HG03060 (cell line): Measurements from ENCODE around the gene MIEF2.

Source experiments
- ATAC-seq: cut with Tn5 transposase; IDR thresholded peaks from one replicate; pipeline ENCODE4 v1.9.1; 2021; ENCODE audit warnings: low read depth, moderate number of reproducible peaks; ENCODE audit not compliant: unreplicated experiment

The MIEF2 gene

DNA sequence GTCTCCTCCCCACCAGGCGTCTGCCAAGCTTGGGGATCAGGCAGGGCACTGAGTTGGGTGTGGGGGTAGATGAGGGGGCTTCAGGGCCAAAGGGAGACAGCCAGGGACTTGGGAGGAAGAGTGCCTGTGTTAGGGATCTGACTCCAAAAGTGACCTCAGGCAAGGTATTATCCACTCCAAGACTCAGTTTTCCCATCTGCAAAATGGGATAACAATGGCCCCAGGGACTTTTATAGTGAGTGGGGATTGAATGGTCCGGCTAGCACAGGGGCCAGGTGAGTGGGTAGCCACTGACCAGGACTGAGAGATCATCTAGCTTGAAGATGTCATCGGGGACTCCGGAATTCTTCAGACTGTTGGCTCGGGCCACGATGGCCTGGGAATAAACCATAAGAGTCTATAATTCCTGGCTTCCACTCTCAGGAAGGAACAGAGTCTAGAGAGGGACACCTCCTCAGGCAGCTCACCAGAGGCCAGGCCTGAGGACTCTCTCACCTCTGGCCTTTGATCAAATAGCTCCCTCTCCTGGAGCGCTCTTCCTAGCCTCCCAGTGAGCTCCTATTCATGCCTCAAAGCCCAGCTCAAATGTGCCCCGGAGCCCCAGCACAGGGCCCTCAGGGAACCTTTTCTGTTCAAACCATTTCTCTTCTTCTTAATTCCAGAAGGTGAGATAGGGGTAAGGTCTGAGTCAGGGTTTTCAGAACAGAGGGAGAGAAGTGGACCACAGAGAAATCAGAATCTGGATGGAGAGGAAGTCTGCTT, 5.4 kb upstream of the MIEF2 start:
- ATAC-seq: no peak

DNA sequence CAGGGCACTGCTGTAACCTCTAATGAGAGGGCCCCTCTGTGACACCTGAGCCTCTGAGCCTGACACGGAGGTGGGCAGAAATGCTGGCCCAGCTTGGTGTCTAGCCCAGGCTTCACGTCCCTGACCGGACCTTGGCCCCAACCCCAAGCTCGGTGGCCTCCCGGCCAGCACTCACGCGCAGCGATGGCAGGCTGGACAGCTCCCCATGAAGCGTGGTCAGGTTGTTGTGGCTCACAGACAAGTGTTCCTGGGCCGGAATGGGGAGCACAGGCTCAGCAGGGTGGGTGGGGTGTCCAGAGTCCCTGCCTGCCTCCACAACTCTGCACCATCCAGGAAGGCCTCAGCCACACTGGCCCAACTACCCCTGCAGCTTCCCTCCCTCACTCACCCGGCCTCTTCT, 4.1 kb upstream of the MIEF2 start:
- ATAC-seq: no peak

- ATAC-seq: no peak
These were observed 3.7 kb upstream of the MIEF2 start for GRCh38 chr17:18256776-18257175.

DNA sequence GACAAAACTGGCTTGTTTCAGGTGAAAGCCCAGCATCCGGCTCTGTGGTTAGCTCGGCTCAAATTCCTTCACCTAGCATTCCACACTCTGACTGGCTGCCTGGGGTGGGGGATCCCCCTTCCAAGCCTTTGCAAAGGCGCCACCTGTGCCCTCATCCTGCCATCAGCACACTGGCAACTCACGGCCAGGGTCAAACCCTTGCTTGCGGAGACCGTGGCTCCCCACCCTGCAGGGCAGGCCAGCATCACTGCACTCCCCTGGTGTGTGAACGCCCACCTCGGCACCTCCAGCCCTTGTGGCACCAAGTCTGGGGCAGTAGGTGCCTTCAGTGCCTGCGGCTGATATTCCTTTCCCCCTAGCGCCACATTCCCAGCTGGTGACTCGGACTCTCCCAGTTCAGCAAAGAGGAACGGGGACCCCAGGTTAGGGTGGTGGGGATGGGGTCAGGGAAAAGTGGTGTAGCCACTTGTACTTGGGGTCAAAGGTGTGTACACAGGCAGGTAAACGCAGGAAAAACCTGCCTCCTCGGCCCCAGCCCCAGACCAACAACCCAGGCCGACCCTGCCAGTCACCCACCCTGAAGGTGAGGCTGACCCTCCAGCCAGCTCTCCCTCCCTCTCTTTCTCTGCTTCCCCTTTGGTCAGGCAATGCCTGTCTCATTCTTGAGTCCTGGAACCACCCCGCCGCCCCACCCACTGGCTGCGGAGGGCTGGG, 3.0 kb upstream of the MIEF2 start:
- ATAC-seq: no peak

- ATAC-seq: no peak
These were observed 2.5 kb upstream of the MIEF2 start for GRCh38 chr17:18257982-18258355.

DNA sequence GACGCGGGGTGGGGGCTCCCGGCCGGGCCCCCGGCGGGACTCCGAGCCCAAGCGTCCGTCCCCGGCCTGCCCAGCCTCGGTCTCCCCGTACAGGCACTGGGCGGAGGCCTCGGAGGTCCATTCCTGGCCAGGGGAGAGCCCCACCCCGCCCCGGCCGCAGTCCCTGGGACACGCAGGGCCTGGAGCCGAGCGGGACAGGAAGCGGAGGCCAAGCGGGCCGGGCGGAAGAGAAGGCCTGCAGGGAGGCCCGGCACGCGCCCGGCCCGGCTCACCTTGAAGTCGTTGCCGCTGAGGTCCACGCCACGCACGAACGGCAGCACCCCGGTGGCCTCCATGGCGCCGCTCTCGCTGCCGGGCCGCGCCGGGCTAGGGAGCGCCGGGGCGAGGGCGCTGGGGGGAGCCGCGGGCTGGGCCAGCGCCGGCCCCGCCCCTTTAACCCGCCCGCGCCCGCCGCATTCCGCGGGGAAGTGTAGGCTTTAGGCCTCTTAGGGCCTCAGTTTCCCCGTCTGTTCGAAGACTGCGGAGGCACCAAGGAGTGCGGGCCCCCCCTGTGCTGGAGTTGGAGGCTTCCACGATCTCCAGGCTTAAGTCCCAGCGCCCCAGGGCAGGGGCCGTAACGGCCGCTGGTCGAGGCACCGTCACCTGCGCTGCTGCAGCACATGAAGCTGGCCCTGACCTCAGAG, 2.0 kb upstream of the MIEF2 start, which contains the start of gene FLII:
FLII (minus strand) TSS at position 383 of the 683 bp plus-strand sequence; CDS start at position 335, 48 bp downstream.
- no peak for ATAC-seq

DNA sequence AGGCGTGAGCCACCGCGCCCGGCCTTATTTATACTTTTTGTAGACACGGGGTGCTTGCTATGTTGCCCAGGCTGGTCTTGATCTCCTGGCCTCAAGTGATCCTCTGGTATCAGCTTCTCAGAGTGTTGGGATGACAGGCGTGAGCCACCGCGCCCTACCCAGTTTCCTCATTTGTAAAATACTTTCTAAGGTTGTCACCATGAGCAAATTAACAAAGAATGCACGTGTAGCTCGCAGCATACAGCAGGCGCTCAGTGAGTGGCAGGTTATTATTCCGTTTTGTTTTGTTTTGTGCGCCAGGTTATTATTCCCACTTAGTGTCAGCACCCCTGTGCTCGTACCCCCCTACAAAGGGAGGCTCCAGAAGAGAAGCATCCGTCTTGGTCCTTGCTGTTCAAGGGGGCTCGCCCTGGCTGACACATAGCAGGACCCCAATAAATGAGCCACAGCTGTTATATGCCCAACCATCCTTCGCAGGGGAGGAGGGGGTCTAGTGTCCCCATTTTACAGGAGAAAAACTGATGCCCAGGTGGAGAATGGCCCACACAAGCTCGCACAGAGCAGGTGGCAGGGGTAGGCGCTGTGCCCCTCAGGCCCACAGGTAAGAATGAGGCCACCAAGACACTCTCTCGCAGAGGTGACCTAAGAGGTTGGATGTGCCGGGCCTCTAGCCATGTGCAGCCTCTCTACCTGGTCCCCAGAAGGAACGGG, 686 bp upstream of the MIEF2 start:
- ATAC-seq: no peak

- no peak for ATAC-seq
These were observed 669 bp downstream of the MIEF2 start for GRCh38 chr17:18261146-18261515.

DNA sequence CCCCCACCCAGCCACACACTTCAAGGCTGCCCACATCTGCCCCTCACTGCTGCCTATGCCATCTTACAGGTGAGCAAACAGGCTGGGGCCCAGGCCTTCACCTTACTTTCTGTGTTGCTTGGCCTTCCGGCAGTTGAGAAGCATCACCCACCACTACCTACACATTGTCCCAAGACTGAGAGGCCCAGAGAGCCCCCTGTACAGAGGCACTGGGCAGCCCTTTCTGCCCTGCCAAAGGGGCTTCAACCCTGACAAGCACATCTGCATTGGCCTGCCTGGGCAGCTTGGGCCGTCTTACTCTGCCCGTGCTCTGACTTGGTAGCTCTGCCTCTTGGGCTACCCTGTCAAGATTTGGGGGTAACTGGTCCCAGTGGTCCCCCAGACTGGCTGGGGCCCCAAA, 1.2 kb downstream of the MIEF2 start:
- ATAC-seq: no peak

DNA sequence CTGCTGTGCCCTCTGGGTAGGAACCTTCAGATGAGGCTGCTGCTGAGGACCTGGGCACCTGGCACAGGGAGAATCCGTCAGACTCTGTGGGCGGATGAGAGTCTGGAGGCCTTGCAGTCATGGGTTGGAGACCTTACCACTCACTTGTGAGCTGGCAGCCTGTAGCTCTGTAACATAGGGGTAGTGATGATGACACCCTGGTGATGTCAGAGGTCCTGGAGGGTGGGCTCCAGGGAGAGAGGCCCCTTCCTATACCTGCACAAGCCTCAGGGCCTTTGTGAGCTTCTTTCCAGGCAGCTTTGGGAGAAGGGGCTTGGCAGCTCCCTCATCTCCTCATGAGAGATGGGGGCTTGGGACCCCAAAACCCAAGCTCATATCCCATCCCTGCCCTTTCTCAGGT, 1.6 kb downstream of the MIEF2 start:
- no peak for ATAC-seq

DNA sequence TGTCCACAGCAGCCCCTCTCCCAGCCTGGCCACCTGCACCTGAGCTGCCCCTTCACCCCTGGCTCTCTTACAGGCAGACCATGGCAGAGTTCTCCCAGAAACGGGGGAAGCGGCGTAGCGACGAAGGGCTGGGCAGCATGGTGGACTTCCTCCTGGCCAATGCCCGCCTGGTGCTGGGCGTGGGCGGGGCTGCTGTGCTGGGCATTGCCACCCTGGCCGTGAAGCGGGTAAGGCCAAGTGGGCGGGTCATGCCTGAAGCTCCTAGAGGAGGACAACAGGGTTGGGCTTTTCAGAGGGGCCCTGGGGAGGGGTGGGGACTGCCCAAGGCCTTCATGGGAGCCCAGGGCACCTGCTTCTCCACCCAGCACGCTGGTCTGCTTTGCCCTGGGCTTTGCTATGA, 2.2 kb downstream of the MIEF2 start:
- no peak for ATAC-seq

DNA sequence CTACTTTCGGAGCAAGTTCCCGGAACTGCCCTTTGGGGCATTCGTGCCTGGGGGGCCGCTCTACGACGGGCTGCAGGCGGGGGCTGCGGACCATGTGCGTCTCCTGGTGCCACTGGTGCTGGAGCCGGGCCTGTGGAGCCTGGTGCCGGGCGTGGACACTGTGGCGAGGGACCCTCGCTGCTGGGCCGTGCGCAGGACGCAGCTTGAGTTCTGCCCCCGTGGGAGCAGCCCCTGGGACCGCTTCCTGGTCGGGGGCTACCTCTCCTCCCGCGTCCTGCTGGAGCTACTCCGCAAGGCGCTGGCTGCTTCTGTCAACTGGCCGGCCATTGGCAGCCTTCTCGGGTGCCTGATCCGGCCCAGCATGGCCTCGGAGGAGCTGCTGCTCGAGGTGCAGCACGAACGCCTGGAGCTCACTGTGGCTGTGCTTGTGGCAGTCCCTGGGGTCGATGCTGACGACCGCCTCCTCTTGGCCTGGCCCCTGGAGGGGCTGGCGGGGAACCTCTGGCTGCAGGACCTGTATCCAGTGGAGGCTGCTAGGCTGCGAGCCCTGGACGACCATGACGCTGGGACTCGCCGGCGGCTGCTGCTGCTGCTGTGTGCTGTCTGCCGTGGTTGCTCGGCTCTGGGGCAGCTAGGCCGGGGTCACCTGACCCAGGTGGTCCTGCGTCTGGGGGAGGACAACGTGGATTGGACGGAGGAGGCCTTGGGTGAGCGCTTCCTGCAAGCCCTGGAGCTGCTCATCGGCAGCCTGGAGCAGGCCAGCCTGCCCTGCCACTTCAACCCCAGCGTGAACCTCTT, 3.6 kb downstream of the MIEF2 start:
- no peak for ATAC-seq

DNA sequence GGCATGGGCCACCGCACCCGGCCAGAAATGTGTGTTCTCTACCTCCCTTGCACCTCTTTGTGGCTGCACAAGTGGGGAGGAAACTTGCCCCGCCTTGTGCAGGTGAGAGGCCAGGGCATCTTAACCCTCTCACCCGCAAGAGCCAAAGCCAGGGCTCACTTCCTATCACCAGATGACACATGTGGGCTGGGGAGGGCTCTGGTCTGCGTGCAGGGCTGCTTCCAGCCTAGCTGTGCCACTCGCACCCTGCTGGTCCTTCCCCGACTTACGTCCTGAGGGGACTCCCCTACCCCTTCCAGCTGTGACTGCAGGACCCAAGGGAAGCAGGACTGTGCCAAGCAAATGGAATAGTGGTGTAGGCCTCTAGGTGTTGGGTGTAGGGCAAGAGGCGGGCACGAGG, 6.9 kb downstream of the MIEF2 start:
- ATAC-seq: no peak

DNA sequence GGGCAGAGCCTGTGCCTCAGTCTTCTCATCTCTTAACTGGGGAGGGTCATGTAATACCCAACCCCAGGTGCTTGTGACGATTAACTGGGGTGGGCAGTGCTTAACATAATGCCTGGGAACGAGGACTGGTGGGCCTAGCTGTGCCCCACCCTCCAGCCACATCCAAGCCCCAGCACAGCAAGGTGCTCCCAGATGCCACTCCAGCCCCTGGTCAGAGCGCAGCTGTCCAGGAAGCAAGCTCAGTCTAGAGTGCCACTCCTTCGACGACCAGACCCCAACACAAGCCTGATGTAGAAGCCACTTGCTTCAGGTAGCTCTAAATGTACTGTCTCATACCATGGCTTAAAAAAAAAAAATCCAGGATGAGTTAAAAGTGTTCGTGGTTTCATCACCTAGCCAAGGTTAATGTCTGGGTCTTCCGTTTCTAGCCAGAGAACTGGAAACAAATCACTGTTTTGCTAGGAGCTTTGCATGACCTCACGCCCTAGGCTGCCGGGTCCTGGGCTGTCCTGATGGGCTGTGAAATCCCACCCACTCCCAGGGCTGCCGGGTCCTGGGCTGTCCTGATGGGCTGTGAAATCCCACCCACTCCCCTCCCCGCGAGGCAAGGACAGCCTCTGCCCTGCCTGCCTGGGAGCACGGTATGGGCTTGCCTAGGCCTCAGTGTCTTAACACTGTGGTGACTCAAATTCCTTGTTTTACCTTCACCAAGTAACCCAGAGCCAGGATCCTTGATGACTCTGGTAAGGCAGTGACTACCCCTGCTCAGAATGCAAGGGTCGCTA, 7.7 kb downstream of the MIEF2 start:
- no peak for ATAC-seq

DNA sequence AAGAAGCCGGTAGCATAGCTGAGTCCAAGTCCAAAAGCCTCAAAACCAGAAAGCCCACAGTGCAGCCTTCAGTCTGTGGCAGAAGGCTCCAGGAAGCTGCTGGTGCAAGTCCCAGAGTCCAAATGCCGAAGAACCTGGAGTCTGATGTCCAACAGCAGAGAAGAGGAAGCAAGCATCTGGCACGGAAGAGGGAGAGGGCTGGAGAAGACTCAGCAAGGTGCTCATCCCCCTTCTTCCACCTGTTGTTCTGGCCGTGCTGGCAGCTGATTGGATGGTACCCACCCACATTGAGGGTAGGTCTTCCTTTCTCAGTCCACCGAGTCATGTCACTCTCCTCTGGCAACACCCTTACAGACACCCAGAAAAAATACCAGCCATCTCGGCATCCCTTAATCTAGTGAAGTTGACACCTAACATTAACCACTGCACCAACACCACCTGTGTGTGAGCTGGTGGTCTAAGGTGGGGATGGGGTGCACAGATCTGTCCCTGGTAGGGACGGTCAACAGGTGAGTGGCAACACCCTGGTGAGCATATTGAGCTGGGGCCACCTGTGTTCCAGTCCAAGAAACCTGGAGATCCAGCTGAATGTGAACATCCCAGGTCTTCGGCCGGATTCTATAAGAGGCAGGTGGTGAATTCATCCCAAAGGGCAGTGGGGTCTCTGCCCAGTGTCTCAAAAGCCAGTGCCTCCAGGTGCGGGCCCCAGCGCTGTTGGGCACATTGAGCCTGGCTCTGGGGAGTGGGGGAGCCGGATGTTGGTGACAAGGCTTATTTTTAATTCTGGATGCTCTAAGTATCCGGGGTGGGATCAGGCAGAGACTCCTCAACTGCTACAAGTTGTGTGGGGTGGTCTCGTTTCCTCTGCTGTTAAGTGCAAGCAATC, 9.8 kb downstream of the MIEF2 start:
- no peak for ATAC-seq

DNA sequence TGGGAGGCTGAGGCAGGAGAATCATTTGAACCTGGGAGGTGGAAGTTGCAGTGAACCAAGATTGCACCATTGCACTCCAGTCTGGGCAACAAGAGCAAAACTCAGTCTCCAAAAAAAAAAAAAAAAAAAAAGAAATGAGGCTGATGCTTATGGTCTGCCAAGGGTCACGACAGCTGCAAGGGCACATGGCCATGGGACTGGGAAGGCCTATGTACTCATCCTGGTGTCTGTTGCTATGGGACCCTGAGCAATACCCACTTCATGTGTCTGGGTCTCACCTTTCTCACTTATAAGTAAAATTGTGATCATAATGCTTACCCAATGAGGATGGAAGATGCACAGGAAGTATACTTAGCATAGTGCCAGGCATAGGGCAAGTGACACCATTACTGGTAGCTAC, 16.6 kb downstream of the MIEF2 start:
- no peak for ATAC-seq

DNA sequence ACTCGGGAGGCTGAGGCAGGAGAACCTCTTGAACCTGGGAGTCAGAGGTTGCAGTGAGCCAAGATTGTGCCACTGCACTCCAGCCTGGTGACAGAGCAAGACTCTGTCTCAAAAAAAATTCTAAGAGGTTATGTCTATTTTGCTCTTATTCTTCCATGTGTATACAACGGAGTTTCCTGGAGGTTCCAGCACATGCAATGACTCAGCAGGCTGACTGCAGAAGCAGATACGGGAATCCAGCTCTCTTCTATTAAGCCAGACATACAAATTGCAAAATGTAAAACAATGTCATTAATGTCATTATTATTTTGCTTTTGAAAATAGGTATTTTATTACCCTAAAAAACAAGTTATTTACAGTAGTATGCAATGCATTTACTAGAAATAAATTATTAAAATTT, 18.4 kb downstream of the MIEF2 start:
- ATAC-seq: no peak

DNA sequence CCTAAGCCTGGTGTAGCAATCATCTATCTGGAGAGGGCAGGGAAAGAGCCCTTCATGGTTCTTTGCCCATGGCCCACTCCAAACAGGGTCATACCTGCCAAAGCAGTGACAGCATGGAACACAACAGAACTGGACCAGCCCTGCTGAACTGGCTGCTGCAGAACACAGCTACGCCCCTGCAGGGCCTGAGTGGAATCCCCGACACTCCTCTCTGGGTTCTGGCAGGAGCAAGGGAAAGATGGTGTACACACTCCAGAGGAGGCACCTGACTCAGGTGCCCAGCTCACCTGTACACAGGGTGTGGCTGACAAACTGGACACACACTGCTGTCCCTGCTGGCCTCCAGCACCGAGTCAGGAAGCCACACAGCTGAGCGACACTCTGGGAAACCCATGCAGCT, 19.8 kb downstream of the MIEF2 start:
- ATAC-seq: no peak
